OCI-LY3 (cell line): ENCODE data around the gene METTL4.

ENCODE experiments used
- CTCF ChIP-seq: fragments of 200-600, 300-600 bp; sonication (generic); IDR thresholded peaks from 2 replicates; pipeline ENCODE4 v1.5.1; 2014; ENCODE audit warnings: antibody characterized with exemption, low read length, low read depth
- EZH2phosphoT487 ChIP-seq: fragments of 200-600 bp; shearing (Covaris generic); IDR thresholded peaks from 2 replicates; pipeline ENCODE4 v1.6.1; 2018; ENCODE audit warnings: antibody characterized with exemption, mixed run types, low read depth

DNA sequence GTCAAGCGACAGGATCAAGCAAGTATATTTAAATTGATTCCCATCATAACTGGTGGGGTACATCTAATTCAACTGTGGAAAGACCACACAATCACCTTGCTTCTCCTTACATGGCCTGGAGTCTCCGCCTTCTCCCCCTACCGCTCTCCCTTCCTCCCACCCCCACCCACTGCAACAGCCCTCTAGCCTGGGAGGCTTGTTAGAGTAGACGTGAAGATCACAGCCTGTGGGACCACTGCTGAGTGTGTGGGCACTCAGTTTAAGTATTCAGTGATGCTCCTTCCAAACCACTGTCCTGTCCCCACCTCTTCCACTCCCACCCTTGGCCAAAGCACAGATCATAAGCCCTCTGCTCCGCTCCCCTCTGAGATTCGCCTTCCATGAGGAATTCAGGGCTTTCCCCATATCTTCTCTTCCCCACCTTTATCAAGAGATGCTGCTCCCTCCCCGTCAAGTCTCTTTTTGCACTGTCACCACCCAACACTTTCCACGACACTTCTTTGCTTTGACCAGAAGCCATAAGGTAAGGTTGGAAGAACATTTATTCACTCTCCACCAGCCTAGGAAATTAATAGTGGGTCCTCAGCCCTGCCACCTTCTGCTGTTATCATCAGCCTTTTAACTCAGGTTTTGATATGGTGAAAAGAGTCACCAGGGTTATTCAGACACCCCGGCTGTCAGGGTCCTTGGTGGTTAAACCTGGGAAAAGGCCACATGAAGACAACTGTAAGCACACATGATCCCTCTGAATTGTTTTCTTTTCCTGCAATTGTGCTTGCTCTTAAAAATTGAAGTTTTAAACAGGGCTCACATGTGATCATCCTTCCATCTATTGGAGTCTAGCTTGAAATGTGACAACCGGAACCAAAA lies 1.7 kb downstream of the METTL4 start:
- TF ChIP-seq CTCF (no peak), EZH2phosphoT487 (no peak)
